Measurements from ENCODE around the gene HIF3A.
A peak's percentile ranks its signal among the peaks of the same experiment; 100 is the strongest.
"Not testable (repeated sequence)": the region's sequence is repeated elsewhere in the genome, so short reads cannot be mapped to it uniquely, and the experiment has no call there.

HIF3A gene

DNA sequence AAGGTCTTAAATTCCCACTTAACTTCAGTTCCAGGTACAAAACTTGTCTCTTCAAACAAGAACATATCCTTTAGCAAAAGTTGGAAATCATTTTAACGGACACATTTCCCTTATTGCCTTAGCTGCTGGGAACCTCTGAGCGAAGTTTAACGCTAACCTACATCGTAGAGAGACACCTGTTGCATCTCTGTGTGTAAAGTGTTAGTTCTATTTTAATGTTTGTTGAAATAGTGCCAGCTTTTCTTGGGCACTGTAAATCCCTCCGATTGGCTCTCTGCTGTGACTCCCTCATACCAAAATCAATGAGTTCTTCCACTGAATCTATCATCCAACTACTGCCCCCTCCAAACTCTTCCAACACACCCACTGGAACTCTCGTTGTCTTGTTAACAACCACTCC is 2.3 kb upstream of the HIF3A start:
- no peak for DNase-seq (ENCODE audit: low read depth)

DNA sequence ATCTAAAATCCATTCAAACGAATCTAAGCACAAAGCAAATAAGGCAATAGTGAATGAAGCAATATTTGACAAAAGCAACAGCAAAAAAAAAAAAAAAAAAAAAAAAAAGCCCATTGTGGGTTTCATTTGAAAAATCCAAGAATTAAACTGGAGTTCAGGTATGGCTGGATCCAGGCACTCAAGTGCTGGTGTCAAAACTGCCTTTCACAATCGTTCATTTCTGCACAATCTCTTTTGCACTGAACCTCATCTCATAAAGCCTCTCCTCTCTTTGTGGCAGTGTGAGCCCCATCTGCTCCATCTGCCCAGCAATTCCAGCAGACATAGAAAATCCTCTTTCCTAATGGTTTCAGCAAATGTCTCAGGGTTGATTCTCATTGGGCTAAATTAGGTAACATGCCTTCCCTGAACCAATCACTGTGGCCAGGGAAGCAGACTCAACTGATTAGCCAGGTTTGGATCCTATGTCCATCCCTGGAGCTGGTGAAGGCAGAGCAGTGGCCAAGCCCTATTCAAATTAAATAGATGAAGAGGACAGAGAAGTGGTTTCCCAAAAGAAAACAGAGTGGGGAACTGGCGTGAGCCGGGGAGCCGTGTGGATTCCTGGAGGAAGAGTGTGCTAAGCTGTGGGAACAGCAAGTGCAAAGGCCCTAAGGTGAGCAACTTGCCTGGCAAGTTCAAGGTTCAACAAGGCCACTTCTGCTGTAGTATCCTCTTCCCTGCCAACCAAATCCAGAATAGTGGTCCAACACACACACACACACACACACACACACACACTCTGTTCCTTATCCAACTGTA is 1.2 kb upstream of the HIF3A start:
- DNase-seq (ENCODE audit: low read depth), result no peak

DNA sequence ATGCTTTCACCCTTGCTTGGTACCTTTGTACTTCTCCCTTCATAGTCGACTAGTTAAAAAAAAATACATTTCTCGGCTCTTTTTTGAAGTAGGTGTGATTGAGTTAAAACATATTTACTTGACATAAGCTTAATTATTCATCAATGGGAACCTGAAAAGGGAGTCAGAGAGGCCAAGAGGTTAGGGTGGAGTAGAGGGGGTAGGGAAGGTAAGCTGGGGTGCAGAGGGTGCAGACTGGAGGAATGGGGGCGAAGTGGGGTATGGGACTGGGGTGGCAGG is 701 bp upstream of the HIF3A start:
- no peak for DNase-seq (ENCODE audit: low read depth)

DNA sequence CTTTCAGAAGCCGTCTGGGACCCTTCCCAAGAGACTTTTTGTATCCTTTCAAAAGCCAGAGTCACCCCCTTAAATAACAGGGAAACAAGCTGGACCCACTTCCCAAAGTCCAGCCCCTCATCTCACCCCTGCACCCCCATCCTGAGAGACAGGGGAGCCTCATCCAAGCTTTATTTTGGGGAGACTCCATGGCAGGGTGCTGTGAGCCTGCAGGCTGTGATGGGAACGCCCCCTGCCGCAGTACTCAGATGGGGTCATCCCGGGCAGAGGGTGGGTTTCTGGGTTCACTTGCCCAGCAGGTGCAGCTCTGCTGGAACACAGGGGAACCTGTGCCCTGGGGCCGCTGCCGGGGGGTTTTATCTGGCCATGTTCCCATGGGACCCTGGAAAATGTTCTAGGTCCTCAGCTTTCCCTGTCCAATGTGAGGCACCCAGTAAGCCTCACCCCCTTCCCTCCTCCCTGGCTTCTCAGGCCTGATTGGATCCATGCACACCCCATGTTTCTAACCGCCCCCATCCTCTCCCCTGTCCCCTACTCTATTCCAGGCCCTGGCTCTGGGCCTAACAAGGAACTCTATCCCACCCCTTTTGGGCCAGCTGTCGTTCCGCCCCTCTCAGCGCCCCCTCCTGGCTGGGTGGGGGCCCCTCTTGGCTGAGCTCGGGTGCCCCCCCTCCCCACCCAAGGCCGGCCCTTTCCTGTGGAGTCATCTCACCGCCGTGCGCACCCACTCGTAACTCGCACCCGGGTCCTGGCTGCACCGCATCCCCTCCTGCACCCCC is 1.0 kb downstream of the HIF3A start:
- DNase-seq (ENCODE audit: low read depth), result no peak

DNA sequence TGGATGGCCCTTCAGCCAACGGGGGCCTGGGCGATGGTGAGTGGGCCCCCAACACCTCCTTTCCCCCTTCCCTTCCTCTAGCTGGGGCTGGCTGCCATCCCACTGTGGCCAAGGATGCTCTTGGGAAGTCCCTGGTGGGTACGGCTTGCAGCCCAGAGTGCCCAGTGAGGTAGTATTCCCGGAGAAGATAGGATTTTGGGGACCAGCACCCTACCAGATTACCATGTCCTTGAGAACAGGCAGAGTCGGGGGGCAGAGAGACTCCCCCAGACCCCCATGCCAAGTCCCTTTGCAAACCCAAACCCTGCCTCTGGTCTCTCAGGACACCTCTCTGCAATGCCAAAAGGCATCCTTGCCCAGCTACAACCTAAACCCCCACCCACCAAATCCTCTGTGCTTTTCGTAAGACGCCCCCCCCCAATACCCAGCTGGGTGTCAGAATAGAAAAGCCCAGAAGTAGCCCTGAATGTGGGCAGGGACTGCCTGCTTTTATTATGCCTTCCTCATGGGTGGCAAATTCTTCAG is 1.7 kb downstream of the HIF3A start:
- DNase-seq (ENCODE audit: low read depth), result no peak

DNA sequence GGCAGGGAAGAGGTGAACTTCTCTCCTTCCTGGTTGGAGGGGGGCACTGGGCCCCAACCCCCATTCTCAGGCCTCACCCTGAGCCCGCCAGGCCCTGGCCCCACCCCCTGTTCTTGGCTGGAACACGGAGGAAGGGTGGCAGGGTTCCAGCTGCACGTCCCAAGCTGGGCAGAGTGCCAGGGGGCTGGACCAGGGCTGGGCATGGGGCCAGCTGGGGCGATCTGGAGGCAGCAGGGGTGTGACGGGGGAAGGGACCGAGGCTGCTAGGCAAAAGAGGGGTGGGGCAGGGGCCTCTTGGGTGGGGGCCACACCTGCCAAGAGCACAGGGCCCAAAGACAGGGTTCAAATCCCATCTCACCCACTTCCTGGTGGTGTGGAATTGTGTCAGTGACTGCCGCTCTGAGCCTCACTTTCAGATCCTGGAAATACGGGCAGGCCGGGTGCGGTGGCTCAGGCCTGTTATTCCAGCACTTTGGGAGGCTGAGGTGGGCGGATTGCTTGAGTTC is 2.2 kb downstream of the HIF3A start:
- peak; percentile 8 for DNase-seq (ENCODE audit: low read depth)

DNA sequence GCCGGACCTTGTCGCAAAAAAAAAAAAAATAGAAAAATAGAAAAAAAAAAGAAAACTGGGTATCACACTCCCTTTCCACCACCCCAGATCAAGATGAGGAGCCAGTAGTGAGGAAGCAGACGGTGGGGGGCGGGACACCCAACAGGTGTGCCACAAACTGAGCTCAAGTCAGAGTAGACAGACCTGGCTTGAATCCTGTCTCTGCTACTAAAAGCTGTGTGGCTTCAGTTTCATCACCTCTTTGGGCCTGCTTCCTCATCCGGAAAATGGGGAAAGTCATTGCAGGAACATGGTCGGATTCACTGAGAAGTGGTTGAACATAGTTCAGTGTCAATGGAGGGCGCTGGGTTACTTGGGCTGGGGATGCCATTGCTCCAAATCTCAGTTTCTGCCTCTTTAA is 2.9 kb downstream of the HIF3A start:
- DNase-seq (ENCODE audit: low read depth), result no peak

DNA sequence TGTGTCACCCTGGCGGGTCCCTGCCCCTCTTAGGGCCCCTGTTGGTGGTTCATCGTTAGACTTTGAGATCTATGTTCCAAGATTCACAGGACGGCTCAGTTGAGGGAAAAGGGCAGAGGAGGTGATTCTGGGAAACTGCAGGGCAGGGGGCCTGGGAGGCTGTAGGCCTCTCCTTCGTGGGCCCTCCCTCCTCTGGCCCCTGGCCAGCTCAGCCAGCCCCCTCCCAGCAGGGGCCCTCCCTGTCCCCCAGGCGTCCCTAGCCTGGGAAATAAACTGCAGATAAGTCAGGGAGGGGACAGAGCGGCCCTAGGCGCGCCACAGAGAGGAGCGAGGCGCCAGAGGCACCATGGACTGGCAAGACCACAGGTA is 6.5 kb downstream of the HIF3A start:
- DNase-seq (ENCODE audit: low read depth), result no peak

DNA sequence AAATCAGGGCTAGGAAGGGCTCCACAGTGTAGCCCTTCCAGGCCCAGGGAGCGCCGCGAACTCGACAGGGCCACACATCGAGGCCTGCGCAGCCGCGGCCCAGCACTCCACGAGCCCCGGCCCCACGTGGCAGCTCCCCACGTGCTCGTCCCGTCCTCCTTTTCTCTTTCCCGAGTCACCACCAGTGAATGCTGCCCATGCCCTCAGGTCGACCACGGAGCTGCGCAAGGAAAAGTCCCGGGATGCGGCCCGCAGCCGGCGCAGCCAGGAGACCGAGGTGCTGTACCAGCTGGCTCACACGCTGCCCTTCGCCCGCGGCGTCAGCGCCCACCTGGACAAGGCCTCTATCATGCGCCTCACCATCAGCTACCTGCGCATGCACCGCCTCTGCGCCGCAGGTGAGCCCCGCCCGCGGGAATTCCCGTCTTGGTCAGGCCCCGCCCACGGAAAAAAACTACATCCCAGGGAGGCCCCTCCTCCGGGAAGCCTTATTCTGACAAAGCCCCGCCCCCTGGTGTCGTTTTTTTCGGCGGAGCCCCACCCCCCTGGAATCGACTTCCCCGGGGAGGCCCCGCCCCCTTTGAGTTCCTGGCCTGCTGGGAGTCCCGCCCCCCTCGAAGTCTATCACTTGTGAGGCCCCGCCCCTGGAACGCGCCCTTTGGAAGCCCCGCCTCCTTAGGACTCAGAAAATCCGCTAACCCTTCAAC is 7.0 kb downstream of the HIF3A start:
- DNase-seq (ENCODE audit: low read depth), result no peak

DNA sequence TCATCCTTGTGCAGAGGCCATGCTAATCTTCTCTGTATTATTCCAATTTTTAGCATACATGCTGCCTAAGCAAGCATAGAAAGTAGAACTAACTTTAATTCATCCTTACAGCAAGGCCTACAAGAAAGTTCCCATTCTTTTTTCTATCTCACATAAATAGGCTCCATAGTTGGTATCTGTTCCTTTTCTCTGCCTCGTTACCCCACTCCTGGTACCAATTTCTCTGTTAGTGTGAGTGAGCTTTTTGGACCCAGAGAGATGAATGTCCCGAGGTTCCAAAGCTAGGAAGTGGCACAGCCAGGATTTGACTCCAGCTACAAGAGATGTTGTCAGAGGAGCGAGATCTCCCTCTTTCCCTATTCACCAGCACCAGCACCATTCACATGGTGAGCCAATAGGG is 9.7 kb downstream of the HIF3A start:
- no peak for DNase-seq (ENCODE audit: low read depth)

DNA sequence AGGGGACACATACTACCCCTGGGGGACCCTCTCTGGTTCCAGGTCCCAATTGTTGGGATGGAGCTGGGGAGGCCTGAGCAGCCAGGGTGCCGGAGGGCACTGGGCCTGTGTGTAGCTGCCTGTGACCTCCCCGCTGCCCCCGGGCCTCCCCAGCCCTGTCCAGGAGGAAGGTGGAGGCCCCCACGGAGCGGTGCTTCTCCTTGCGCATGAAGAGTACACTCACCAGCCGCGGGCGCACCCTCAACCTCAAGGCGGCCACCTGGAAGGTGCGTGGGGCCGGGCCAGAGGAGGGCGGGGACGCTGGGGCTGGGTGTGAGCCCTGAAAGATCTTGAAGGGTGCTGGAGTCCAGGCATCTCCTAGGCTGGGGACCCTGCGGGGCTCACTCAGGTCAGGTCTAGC is 11.7 kb downstream of the HIF3A start:
- DNase-seq (ENCODE audit: low read depth), result no peak

DNA sequence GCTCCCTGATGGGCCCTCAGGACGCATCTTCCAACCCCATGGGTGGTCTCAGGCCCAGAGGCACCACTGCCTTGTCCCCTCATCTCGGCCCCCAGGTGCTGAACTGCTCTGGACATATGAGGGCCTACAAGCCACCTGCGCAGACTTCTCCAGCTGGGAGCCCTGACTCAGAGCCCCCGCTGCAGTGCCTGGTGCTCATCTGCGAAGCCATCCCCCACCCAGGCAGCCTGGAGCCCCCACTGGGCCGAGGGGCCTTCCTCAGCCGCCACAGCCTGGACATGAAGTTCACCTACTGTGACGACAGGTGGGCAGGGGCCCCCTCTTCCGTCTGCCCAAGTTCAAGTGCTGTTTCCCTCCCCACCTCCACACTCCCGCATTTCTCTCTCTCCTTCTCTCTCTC is 12.2 kb downstream of the HIF3A start:
- no peak for DNase-seq (ENCODE audit: low read depth)

DNA sequence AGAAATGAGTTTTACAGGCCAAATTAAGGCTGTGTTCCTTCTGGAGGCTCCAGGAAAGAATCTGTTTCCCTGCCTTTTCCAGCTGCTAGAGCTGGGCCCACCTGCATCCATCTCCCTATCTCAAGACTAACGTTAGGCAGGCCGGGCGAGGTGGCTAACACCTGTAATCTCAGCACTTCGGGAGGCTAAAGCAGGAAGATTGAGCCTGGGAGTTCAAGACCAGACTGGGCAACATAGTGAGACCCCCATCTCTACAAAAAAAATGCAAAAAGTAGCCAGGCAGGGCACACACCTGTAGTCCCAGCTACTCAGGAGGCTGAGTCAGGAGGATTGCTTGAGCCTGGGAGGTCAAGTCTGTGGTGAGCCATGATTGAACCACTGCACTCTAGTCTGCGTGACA is 14.6 kb downstream of the HIF3A start:
- no peak for DNase-seq (ENCODE audit: low read depth)

DNA sequence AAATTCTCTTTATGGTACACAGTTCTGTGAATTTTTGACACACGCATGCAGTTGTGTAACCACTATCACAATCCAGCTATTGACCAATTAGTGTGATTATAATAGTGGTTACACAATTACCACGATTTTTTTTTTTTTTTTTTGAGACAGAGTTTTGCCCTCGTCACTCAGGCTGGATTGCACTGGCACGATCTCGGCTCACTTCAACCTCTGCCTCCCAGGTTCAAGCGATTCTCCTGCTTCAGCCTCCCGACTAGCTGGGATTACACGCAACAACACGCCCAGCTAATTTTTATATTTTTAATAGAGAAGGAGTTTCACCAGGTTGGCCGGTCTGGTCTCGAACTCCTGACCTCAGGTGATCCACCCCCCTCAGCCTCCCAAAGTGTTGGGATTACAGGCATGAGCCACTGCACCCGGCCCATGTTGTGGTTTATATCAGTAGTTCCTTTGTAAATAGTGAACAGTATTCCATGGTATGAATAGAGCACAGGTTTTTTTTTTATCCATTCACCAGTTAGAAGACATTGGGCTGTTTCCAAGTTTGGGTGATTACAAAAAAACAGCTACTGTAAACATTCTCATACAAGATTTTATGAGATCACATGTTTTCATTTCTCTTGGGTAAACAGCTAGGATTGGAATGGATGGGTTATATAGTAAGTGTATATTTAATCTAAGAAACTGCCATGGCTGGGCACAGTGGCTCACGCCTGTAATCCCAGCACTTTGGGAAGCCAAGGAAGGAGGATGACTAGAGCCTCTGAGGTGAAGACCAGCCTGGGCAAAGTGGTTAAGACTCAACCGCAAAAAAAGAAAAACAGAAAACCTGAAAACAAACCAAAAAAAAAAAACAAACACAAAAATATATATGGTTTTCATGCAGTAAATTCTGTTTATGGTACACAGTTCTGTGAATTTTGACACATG is 17.0 kb downstream of the HIF3A start:
- not testable (repeated sequence) for DNase-seq (ENCODE audit: low read depth)

DNA sequence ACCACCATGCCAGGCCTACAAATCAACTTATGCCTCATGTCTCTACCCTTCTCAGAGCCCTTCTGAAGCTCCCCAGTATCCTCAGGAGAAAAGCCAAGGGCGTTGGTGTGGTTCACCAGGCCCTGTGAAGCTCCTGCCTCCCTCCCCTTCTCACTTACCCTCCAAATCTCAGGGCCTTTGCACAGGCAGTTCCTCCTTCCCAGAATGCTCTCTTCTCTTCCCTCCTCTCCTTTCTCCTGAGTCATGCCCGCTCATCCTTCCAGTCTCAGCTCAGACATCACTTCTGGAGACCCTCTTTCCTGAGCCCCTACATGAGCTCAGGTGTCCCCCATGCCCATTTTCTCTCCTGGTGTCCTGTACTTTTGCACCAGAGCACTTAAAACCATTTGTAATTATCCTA is 20.5 kb downstream of the HIF3A start:
- DNase-seq (ENCODE audit: low read depth), result no peak

DNA sequence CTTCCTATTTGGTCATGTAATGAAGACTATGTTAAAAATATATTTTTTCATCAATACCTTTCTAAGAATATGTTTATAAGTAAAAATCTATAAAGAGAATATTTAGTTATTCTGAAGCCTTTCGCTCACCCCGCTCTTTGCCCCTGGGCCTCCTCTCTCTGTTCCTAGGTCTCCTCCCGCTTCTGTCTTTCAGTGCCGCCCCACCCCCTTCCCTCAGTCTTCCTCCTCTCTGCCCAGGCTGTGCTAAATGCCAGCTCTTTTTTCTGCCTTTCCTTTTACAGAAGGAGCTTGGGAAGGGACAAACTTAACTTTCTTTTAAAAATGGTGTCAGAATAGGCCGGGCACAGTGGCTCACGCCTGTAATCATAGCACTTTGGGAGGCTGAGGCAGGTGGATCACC is 22.8 kb downstream of the HIF3A start:
- no peak for DNase-seq (ENCODE audit: low read depth)

DNA sequence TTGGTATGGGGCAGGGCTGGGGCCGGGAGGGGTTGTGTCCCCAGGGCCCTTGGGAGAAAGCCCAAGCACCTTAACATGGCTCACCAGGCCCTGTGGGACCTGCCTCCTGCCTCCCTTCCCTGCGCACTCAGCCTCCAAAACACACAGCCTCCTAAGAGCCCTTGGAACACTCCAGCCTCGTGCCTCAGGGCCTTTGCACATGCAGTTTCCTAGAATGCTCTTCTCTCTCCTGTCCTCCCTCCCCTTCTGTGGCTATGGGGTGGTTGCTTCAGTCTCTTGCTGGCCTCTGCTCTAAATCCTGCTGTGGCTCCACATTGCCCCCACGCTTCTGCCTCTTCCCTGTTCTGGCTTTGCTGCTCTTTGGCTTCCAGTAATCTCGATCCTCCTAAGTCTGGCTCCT is 23.7 kb downstream of the HIF3A start:
- no peak for DNase-seq (ENCODE audit: low read depth)

DNA sequence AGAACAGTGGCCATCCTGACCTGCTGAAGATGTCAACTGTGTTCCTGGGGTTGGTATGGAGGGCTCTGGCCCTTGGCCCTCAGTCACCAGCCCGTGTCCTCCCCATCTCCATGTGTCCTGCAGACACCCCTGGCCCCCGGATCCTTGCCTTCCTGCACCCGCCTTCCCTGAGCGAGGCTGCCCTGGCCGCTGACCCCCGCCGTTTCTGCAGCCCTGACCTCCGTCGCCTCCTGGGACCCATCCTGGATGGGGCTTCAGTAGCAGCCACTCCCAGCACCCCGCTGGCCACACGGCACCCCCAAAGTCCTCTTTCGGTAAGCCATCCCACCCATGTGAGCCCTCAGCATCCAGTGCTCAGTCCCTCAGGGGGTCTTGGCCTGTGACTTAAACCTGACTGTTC is 24.8 kb downstream of the HIF3A start:
- no peak for DNase-seq (ENCODE audit: low read depth)

DNA sequence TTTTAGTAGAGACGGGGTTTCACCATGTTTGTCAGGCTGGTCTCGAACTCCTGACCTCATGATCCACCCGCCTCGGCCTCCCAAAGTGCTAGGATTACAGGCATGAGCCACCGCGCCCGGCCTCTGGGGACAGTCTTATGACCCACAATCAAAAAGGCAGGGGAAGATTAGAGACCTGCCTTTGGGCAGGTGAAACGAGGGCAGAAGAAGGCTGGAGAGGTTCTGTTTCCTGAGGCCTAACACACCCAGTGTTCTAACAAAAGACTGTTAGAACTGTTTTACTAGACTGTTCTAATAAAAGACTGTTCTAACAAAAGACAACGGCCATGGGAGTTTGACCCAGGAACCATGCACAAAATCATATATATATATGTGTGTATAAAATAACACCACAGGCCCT is 26.4 kb downstream of the HIF3A start:
- DNase-seq (ENCODE audit: low read depth), result not testable (repeated sequence)

DNA sequence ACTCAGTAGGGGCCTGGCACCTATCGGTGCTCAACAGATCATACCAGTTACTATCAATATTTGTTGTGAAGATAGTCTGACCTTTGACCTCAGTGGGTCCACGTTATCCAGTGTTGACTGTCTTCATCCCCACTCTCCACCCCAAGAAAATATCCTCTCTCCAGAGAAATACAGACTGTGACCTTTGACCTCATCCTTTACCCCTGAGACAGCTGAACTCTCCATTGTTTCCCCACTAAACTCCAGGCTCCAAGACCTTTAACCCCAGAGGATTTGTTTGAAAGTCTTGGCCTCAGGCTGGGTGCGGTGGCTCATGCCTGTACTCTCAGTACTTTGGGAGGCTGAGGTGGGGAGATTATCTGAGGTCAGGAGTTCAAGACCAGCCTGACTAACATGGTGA is 27.4 kb downstream of the HIF3A start:
- DNase-seq (ENCODE audit: low read depth), result no peak

DNA sequence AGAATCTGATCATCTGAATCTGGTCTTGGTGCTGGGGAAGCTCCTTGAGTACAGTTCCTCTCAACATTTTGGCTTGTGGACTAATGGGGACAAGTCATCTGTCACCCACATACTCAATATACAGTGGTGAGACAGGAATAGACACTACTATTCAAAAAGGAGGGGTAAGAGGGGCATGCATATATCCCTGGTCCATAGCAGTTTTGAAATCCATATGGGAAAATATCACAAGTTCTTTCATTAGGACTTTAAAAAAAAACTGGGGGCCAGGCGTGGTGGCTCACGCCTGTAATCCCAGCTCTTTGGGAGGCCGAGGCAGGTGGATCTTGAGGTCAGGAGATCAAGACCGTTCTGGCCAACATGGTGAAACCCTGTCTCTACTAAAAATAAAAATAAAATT is 29.8 kb downstream of the HIF3A start:
- no peak for DNase-seq (ENCODE audit: low read depth)

DNA sequence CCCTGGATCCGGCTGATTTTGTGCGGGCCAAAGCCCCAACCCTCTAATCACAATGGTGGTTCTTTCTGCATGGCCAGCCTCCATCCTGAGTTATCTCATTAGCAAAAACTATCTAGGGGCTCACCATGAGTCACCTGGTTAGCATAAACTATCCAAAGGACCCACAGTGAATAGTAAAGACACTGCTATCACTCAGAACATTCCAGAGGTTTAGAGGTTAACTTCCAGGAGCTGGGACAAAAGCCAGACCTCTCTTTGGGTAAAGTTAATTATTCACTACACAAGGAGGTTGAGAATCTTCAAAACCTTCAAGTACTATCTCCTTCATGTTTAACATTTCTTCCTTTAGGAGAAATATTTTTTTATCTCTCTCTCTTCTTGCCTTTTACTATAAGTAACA is 31.2 kb downstream of the HIF3A start:
- no peak for DNase-seq (ENCODE audit: low read depth)

Data from GM04503 (cell line).